GM21576 (cell line): ENCODE results near the gene UGT2B7.
"Not testable (repeated sequence)": the region's sequence is repeated elsewhere in the genome, so short reads cannot be mapped to it uniquely, and the experiment has no call there.

Source experiments
- ATAC-seq: cut with Tn5 transposase; IDR thresholded peaks from one replicate; pipeline ENCODE4 v1.9.1; 2021; ENCODE audit warnings: mild to moderate bottlenecking, moderate library complexity; ENCODE audit not compliant: unreplicated experiment

Gene UGT2B7

GRCh38 chr4:69096111-69096656, at the start of gene UGT2B7:
Gene UGT2B7 (plus strand): TSS chr4:69096474. CDS start chr4:69096521, 47 bp downstream.
- no peak for ATAC-seq

- no peak for ATAC-seq
These were observed 46.4 kb upstream of the UGT2B7 start for GRCh38 chr4:69049860-69050259.

- ATAC-seq, result not testable (repeated sequence)
These were observed 45.3 kb upstream of the UGT2B7 start for GRCh38 chr4:69050853-69051575.

- ATAC-seq, result no peak
These were observed 44.7 kb upstream of the UGT2B7 start for GRCh38 chr4:69051576-69051943.

- ATAC-seq, result not testable (repeated sequence)
These were observed 42.9 kb upstream of the UGT2B7 start for GRCh38 chr4:69053309-69053885.

GRCh38 chr4:69054033-69054432, 42.2 kb upstream of the UGT2B7 start:
- not testable (repeated sequence) for ATAC-seq

GRCh38 chr4:69054578-69055200, 41.6 kb upstream of the UGT2B7 start:
- no peak for ATAC-seq

GRCh38 chr4:69056150-69056549, 40.1 kb upstream of the UGT2B7 start:
- no peak for ATAC-seq

- ATAC-seq, result no peak
These were observed 39.2 kb upstream of the UGT2B7 start for GRCh38 chr4:69056921-69057550.

- ATAC-seq, result peak; percentile 57
These were observed 38.5 kb upstream of the UGT2B7 start for GRCh38 chr4:69057620-69058409.

GRCh38 chr4:69058410-69059059, 37.7 kb upstream of the UGT2B7 start:
- ATAC-seq, result no peak

- no peak for ATAC-seq
These were observed 35.5 kb upstream of the UGT2B7 start for GRCh38 chr4:69060651-69061308.

GRCh38 chr4:69064391-69064790, 31.9 kb upstream of the UGT2B7 start:
- ATAC-seq, result no peak

GRCh38 chr4:69066945-69067344, 29.3 kb upstream of the UGT2B7 start:
- no peak for ATAC-seq

GRCh38 chr4:69069085-69069484, 27.2 kb upstream of the UGT2B7 start:
- ATAC-seq, result no peak

- no peak for ATAC-seq
These were observed 25.7 kb upstream of the UGT2B7 start for GRCh38 chr4:69070590-69070989.

GRCh38 chr4:69071286-69071685, 25.0 kb upstream of the UGT2B7 start:
- no peak for ATAC-seq

- no peak for ATAC-seq
These were observed 22.9 kb upstream of the UGT2B7 start for GRCh38 chr4:69073375-69073774.

- no peak for ATAC-seq
These were observed 21.0 kb upstream of the UGT2B7 start for GRCh38 chr4:69075061-69075792.
